Panc1 (cell line): ENCODE results near the gene SLC17A7. TPM values are rescaled to one million over a fixed set of nuclear protein-coding genes. Genes with fewer than 3 reads are reported as not detected.
"Not testable (repeated sequence)": the region's sequence is repeated elsewhere in the genome, so short reads cannot be mapped to it uniquely, and the experiment has no call there.

Experiments
- ATAC-seq: fragments of 200-7000 bp; cut with Tn5 transposase; 2 replicates; pipeline ENCODE4 v1.9.1; 2020; ENCODE audit warnings: mild to moderate bottlenecking, moderate library complexity
- BruUV-seq: library from RNA; stranded (reverse); fragments of 400-500 nt; replicated peaks from 2 replicates; lab custom pipeline; 2021; lab: Mats Ljungman, UMichigan
- CTCF ChIA-PET: fragments of 300-600 bp; sonication (Branson Sonifier 250); formaldehyde crosslinking; loops from one replicate; lab custom pipeline; 2022; ENCODE audit warnings: antibody characterized with exemption; lab: Charles Lee
- POLR2A ChIA-PET: fragments of 300-600 bp; sonication (Branson Sonifier 250); formaldehyde crosslinking; loops from one replicate; lab custom pipeline; 2022; ENCODE audit warnings: antibody characterized with exemption; lab: Charles Lee
- DNase-seq: peaks from one replicate; pipeline ENCODE4 v3.0.0-alpha.2; 2010; ENCODE audit warnings: low read depth, low spot score
- H3K27ac ChIP-seq: 2 replicates; pipeline ENCODE4 v1.5.1; 2011; ENCODE audit warnings: mild to moderate bottlenecking, low read length, inconsistent platforms
- H3K27me3 ChIP-seq: fragments of 200-500 bp; sonication (Bioruptor generic); 2 replicates; pipeline ENCODE4 v1.6.0; 2014; ENCODE audit warnings: low read length, inconsistent platforms; ENCODE audit not compliant: control insufficient read depth, insufficient read depth
- H3K36me3 ChIP-seq: fragments of 200-500 bp; sonication (Bioruptor generic); 2 replicates; pipeline ENCODE4 v1.5.1; 2014; ENCODE audit warnings: inconsistent platforms, mild to moderate bottlenecking, low read length, moderate library complexity; ENCODE audit not compliant: control insufficient read depth, insufficient read depth
- H3K4me1 ChIP-seq: 2 replicates; pipeline ENCODE4 v1.5.1; 2011; ENCODE audit warnings: inconsistent platforms, mild to moderate bottlenecking, low read length, moderate library complexity; ENCODE audit not compliant: control insufficient read depth, insufficient read depth
- H3K4me3 ChIP-seq, 2 experiments: 2 replicates each; pipeline ENCODE4 v1.5.1; 2011 to 2012; ENCODE audit warnings: low read depth in 2 of 2, low read length in 2 of 2, mild to moderate bottlenecking in 2 of 2, inconsistent platforms in 1 of 2, moderate library complexity in 1 of 2
- H3K9me3 ChIP-seq: fragments of 200-500 bp; sonication (Bioruptor generic); 2 replicates; pipeline ENCODE4 v1.5.1; 2014; ENCODE audit warnings: low read depth, mild to moderate bottlenecking, inconsistent platforms, low read length, moderate library complexity; ENCODE audit not compliant: control insufficient read depth, insufficient read depth
- POLR2AphosphoS5 ChIP-seq: IDR thresholded peaks from 2 replicates; pipeline ENCODE4 v1.6.1; 2012; ENCODE audit warnings: mild to moderate bottlenecking, low read depth, low read length, moderate library complexity
- SIN3A ChIP-seq: IDR thresholded peaks from 2 replicates; pipeline ENCODE4 v1.6.1; 2012; ENCODE audit warnings: low read depth, mild to moderate bottlenecking, low read length, moderate library complexity, borderline replicate concordance; ENCODE audit not compliant: insufficient read depth
- TCF7L2 ChIP-seq: IDR thresholded peaks from 2 replicates; pipeline ENCODE4 v1.6.1; 2011; ENCODE audit warnings: mild to moderate bottlenecking, low read depth, low read length, inconsistent platforms
- in situ Hi-C: cut with HindIII; loops from 2 replicates; pipeline ENCODE4 v1.10.0; 2016; ENCODE audit warnings: low sequenced_read_pairs, low pct_unique_long_range_greater_than_20kb
- intact Hi-C: fragments of 100-400 bp; cut with micrococcal nuclease; formaldehyde crosslinking; loops from one replicate; pipeline ENCODE4 v1.10.0; 2022; ENCODE audit not compliant: unreplicated experiment
- total RNA-seq: library from RNA; stranded (reverse); gene quantifications from one replicate; pipeline ENCODE4 v1.2.1, GENCODE V29; 2021; ENCODE audit not compliant: unreplicated experiment
- TF ChIP-seq, protein P1 (sequence below): fragments of 450-650 bp; IDR thresholded peaks from 2 replicates; pipeline ENCODE4 v1.5.1; 2017; ENCODE audit warnings: mild to moderate bottlenecking
- TF ChIP-seq, protein P2 (sequence below), 2 experiments: IDR thresholded peaks; 2 replicates each; pipeline ENCODE4 v1.6.1; 2011 to 2012; ENCODE audit warnings: low read depth in 2 of 2, control low read depth in 1 of 2, low read length in 1 of 2, mild to moderate bottlenecking in 1 of 2, moderate library complexity in 1 of 2; ENCODE audit not compliant: insufficient read depth in 1 of 2

The SLC17A7 gene
- total RNA-seq, 1 experiment from 2014 or later: 1.2 TPM

DNA sequence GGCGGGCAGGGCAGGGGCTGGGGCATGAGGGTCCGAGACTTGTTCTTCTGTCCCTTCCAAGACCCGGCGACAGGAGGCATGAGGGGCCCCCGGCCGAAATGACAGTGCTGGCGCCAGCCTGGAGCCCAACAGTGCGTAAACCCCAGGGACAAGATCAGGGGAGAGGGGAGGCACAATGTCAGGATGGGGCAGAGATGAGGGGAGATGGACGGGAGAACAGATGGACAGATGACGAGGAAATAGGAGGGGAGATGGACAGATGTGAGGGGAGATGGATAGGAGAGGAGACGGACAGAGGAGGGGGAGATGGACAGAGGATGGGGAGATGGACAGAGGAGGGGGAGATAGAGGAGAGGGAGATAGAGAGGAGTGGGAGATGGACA is 33.2 kb upstream of the SLC17A7 start:
- BruUV-seq: no TSS peak
- Histone ChIP-seq H3K4me3 (peak overlapping the region in 1 of 2 experiments; percentile 59; a peak in 3 of 4 replicates), H3K36me3 (no peaks in the 10 kb centered on the region), H3K4me1 (no peaks in the 10 kb centered on the region), H3K27ac (no peak overlapping the region), H3K9me3 (no peaks in the 10 kb centered on the region), H3K27me3 (no peaks in the 10 kb centered on the region)
- intact Hi-C loops (no loop called here), in situ Hi-C loops (no loop called here)
- TF ChIP-seq SIN3A (no peak), TCF7L2 (no peak)
- TF ChIP-seq, protein P1, sequence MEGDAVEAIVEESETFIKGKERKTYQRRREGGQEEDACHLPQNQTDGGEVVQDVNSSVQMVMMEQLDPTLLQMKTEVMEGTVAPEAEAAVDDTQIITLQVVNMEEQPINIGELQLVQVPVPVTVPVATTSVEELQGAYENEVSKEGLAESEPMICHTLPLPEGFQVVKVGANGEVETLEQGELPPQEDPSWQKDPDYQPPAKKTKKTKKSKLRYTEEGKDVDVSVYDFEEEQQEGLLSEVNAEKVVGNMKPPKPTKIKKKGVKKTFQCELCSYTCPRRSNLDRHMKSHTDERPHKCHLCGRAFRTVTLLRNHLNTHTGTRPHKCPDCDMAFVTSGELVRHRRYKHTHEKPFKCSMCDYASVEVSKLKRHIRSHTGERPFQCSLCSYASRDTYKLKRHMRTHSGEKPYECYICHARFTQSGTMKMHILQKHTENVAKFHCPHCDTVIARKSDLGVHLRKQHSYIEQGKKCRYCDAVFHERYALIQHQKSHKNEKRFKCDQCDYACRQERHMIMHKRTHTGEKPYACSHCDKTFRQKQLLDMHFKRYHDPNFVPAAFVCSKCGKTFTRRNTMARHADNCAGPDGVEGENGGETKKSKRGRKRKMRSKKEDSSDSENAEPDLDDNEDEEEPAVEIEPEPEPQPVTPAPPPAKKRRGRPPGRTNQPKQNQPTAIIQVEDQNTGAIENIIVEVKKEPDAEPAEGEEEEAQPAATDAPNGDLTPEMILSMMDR: no peak
- POLR2A ChIA-PET: no interaction called here
- CTCF ChIA-PET: no interaction called here
- no peak for ATAC-seq
- DNase-seq: no peak

DNA sequence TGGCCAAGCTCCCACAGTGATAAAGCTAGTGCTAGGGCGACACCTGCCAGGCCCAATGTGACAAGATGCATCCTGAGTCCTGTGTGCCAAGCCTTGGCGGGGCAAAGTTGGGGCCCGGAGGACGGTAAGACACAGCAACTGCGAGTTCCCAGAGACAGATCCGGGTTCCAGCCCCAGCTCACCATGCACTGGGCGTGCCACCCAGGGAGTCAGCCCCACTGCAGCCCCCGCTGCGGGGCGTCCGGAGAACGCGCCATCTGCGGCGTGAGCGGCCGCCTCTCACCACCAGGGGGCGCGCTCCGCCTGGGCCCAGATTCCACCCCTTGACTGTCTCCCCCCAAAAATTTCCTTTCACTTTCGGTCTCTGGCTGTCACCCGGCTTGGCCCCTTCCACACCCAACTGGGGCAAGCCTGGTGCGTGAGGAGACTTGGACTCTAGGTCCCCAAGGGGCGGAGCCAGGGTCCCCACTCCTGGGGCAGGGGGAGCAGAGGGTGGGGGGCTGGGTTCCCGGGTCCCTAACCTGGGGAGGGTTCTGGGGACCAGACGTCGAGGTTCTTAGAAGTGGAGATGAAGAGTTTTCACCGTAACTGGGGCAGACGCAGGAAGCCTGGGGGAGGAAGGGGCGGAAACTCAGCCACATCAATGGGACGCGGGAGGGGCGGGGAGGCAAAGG is 32.7 kb upstream of the SLC17A7 start, which contains the start of gene FLT3LG:
TSS of gene FLT3LG (plus strand) at position 348 of the 674 bp plus-strand sequence. CDS start 425 bp downstream, outside the sequence.
- ChIA-PET POLR2A (no interaction called here), CTCF (interaction anchor here (0.9 kb wide), 1 partner anchor 73 kb away, joined by 3 read pairs; no protein-coding TSS in a partner anchor)
- DNase-seq: no peak
- no peaks in the 10 kb centered on the region for H3K27me3 ChIP-seq
- intact Hi-C loops: no loop called here
- no peaks in the 10 kb centered on the region for H3K9me3 ChIP-seq
- H3K4me3 ChIP-seq: peak within 1 kb of the TSS; percentile 42 to 59
- BruUV-seq: no TSS peak
- in situ Hi-C loops: no loop called here
- H3K4me1 ChIP-seq: no peaks in the 10 kb centered on the region
- H3K36me3 ChIP-seq: no peaks in the 10 kb centered on the region
- peak; percentile 72 for ATAC-seq
- peak within 1 kb of the TSS; percentile 48; the same call in 1 of the 2 replicates for H3K27ac ChIP-seq
- TF ChIP-seq, protein P1: peak; percentile 97
- TF ChIP-seq, protein P2, sequence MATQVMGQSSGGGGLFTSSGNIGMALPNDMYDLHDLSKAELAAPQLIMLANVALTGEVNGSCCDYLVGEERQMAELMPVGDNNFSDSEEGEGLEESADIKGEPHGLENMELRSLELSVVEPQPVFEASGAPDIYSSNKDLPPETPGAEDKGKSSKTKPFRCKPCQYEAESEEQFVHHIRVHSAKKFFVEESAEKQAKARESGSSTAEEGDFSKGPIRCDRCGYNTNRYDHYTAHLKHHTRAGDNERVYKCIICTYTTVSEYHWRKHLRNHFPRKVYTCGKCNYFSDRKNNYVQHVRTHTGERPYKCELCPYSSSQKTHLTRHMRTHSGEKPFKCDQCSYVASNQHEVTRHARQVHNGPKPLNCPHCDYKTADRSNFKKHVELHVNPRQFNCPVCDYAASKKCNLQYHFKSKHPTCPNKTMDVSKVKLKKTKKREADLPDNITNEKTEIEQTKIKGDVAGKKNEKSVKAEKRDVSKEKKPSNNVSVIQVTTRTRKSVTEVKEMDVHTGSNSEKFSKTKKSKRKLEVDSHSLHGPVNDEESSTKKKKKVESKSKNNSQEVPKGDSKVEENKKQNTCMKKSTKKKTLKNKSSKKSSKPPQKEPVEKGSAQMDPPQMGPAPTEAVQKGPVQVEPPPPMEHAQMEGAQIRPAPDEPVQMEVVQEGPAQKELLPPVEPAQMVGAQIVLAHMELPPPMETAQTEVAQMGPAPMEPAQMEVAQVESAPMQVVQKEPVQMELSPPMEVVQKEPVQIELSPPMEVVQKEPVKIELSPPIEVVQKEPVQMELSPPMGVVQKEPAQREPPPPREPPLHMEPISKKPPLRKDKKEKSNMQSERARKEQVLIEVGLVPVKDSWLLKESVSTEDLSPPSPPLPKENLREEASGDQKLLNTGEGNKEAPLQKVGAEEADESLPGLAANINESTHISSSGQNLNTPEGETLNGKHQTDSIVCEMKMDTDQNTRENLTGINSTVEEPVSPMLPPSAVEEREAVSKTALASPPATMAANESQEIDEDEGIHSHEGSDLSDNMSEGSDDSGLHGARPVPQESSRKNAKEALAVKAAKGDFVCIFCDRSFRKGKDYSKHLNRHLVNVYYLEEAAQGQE (IDR thresholded peaks at IDR 0.05; ENCODE audit: insufficient read depth in 1 of 2, low read depth in 2 of 2, low read length in 1 of 2): no peak
- TF ChIP-seq TCF7L2 (no peak), SIN3A (no peak), POLR2AphosphoS5 (no peak)

DNA sequence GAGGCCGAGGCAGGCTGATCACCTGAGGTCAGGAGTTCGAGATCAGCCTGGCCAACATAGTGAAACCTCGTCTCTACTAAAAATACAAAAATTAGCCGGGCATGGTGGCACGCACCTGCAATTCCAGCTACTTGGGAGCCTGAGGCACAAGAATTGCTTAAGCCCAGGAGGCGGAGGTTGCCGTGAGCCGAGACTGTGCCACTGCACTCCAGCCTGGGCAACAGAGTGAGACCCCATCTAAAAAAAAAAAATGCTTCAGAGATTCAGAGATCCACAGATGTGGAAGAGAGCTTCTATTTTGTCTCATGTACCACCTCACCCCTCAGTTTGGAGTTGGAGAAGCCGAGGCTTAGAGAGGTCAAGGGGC is 32.2 kb upstream of the SLC17A7 start:
- DNase-seq, ATAC-seq, H3K36me3 ChIP-seq, BruUV-seq, H3K9me3 ChIP-seq, intact Hi-C loops, in situ Hi-C loops, H3K4me1 ChIP-seq, H3K27ac ChIP-seq, H3K27me3 ChIP-seq: not testable (repeated sequence)
- ChIA-PET CTCF (interaction anchor here (0.9 kb wide), 1 partner anchor 73 kb away, joined by 3 read pairs; no protein-coding TSS in a partner anchor), POLR2A (interaction anchor here (0.5 kb wide), 1 partner anchor 258 kb away, joined by 10 read pairs; no protein-coding TSS in a partner anchor)
- H3K4me3 ChIP-seq: peak overlapping the region in 1 of 2 experiments; percentile 59; a peak in 2 of 4 replicates
